KMS-11 (cell line): ENCODE results near the gene DIAPH3.

Experiments used
- H2AFZ ChIP-seq: fragments of 200-600 bp; sonication (generic); 2 replicates; pipeline ENCODE4 v1.6.1; 2016; ENCODE audit warnings: antibody characterized with exemption, mixed run types, low read depth
- H3K27ac ChIP-seq: fragments of 200-600 bp; sonication (generic); 2 replicates; pipeline ENCODE4 v1.6.1; 2016; ENCODE audit warnings: mild to moderate bottlenecking, mixed run types
- H3K27me3 ChIP-seq: fragments of 200-600 bp; sonication (generic); 2 replicates; pipeline ENCODE4 v1.6.1; 2017; ENCODE audit warnings: mild to moderate bottlenecking, low read depth, mixed run types, moderate library complexity; ENCODE audit not compliant: insufficient read depth
- H3K36me3 ChIP-seq: fragments of 200-600 bp; sonication (generic); 2 replicates; pipeline ENCODE4 v1.6.1; 2017; ENCODE audit warnings: mild to moderate bottlenecking, mixed run types; ENCODE audit not compliant: insufficient read depth
- H3K4me1 ChIP-seq: fragments of 200-600 bp; sonication (generic); 2 replicates; pipeline ENCODE4 v1.6.1; 2016; ENCODE audit warnings: mild to moderate bottlenecking, low read depth, mixed run types; ENCODE audit not compliant: poor library complexity, severe bottlenecking
- H3K4me2 ChIP-seq: fragments of 200-600 bp; sonication (generic); 2 replicates; pipeline ENCODE4 v1.7.0; 2016; ENCODE audit warnings: mild to moderate bottlenecking, mixed run types
- H3K4me3 ChIP-seq: fragments of 200-600 bp; sonication (generic); IDR thresholded peaks from 2 replicates; pipeline ENCODE4 v1.6.1; 2017; ENCODE audit warnings: low read depth, low read length, mixed read lengths; ENCODE audit not compliant: insufficient read depth
- H3K79me2 ChIP-seq: fragments of 200-600 bp; sonication (generic); 2 replicates; pipeline ENCODE4 v1.6.1; 2016; ENCODE audit warnings: low read depth, mixed run types; ENCODE audit not compliant: insufficient read depth
- H3K9ac ChIP-seq: fragments of 200-600 bp; sonication (generic); 2 replicates; pipeline ENCODE4 v1.6.1; 2016; ENCODE audit warnings: mild to moderate bottlenecking, mixed run types
- H4K20me1 ChIP-seq: fragments of 200-600 bp; sonication (generic); 2 replicates; pipeline ENCODE4 v1.6.1; 2016; ENCODE audit warnings: mild to moderate bottlenecking, mixed run types; ENCODE audit not compliant: insufficient read depth
- CTCF ChIP-seq: fragments of 200-600 bp; sonication (generic); conservative IDR thresholded peaks from 2 replicates; pipeline ENCODE4 v1.6.1; 2017; ENCODE audit warnings: low read depth, mild to moderate bottlenecking, antibody characterized with exemption, low read length, moderate library complexity, mixed read lengths

DIAPH3 gene

DNA sequence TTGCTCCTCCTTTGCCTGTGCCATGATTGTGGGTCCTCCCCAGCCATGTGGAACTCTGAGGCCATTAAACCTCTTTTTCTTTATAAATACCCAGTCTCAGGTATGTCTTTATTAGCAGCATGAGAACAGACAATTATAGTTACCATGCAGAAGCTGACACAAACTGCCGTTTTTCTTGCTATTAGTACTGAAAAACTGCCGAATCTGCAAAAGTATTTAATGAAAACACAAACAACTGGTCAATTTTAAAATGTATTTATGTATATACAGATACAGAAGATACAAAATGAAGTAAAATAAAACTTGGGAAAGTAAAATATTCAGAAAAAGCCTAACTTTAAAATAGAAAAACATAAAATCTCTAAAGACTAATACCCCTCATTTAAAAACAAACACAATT lies 206.3 kb downstream of the DIAPH3 start:
- Histone ChIP-seq H3K27ac (no peak overlapping the region), H3K4me3 (no peak overlapping the region), H3K27me3 (no peaks in the 10 kb centered on the region), H3K4me2 (no peak overlapping the region), H3K79me2 (no peaks in the 10 kb centered on the region), H3K9ac (no peak overlapping the region), H4K20me1 (no peaks in the 10 kb centered on the region), H2AFZ (no peak overlapping the region), H3K4me1 (no peaks in the 10 kb centered on the region), H3K36me3 (no peaks in the 10 kb centered on the region)
- no peak for TF ChIP-seq CTCF

- no peak overlapping the region for H2AFZ ChIP-seq
- H3K79me2 ChIP-seq = no peaks in the 10 kb centered on the region
- no peak overlapping the region for H3K27ac ChIP-seq
- no peaks in the 10 kb centered on the region for H4K20me1 ChIP-seq
- no peaks in the 10 kb centered on the region for H3K27me3 ChIP-seq
- H3K4me3 ChIP-seq = no peak overlapping the region
- H3K4me2 ChIP-seq = no peak overlapping the region
- H3K4me1 ChIP-seq = no peaks in the 10 kb centered on the region
- no peaks in the 10 kb centered on the region for H3K36me3 ChIP-seq
- no peak overlapping the region for H3K9ac ChIP-seq
- no peak for TF ChIP-seq CTCF
Observed at GRCh38 chr13:59954601-59955000, 209.1 kb downstream of the DIAPH3 start.

DNA sequence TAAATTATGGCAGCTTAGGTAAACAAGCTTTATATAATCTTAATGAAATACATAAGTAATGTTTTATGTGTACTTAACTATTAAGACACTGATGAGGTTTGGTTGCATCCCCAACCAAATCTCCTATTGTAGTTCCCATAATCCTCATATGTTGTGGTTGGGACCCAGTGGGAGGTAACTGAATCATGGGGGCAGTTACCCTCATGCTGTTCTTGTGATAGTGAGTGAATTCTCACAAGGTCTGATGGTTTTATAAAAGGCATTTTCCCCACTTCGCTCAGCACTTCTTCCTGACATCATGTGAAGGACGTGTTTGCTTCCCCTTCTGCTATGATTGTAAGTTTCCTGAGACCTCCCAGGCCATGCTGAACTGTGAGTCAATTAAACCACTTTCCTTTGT lies 212.7 kb downstream of the DIAPH3 start:
- H3K27me3 ChIP-seq = no peaks in the 10 kb centered on the region
- no peak overlapping the region for H3K27ac ChIP-seq
- H3K4me3 ChIP-seq = no peak overlapping the region
- H3K79me2 ChIP-seq = no peaks in the 10 kb centered on the region
- no peaks in the 10 kb centered on the region for H4K20me1 ChIP-seq
- no peak overlapping the region for H3K9ac ChIP-seq
- H3K36me3 ChIP-seq = no peaks in the 10 kb centered on the region
- no peak for TF ChIP-seq CTCF
- no peak overlapping the region for H3K4me2 ChIP-seq
- no peak overlapping the region for H2AFZ ChIP-seq
- no peaks in the 10 kb centered on the region for H3K4me1 ChIP-seq

DNA sequence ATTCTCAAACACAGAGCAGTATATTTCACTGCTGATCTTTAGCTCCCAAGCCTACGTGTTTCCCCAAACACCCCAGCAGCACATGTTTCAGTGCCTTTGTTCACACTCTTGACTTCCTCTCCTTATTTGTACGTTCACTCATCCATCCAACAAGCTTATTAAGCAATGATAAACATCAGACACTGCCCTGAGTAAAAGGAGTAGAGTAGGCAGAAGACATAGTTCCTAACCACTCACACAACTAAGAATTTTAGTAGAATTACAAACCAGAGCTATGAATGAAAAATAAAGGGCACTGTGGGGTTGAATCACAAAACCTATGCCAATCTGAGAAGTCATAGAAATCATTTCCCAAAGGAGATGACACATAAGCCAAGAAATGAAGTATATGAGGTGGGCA lies 213.5 kb downstream of the DIAPH3 start:
- Histone ChIP-seq H3K27ac (no peak overlapping the region), H3K4me1 (no peaks in the 10 kb centered on the region), H3K27me3 (no peaks in the 10 kb centered on the region), H2AFZ (no peak overlapping the region), H3K4me2 (no peak overlapping the region), H3K9ac (no peak overlapping the region), H3K79me2 (no peaks in the 10 kb centered on the region), H4K20me1 (no peaks in the 10 kb centered on the region), H3K36me3 (no peaks in the 10 kb centered on the region), H3K4me3 (no peak overlapping the region)
- no peak for TF ChIP-seq CTCF

DNA sequence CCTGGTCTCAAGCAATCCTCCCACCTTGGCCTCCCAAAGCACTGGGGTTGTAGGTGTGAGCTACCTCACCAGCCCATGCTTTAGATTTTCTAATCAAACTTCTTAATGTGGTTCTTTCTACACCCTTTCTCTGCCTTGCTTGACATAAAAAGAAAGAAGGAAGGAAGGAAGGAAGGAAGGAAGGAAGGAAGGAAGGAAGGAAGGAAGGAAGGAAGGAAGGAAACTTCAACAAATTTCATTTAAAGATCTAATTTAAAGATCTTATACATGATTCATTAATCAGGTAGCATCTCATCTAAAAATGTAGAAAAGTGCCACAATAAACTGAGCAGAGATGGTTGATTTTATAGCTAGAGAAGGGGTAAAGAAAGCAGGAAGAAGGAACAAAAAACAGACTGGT lies 215.0 kb downstream of the DIAPH3 start:
- H3K36me3 ChIP-seq = no peaks in the 10 kb centered on the region

More for the DNA sequence above, 215.0 kb downstream of the DIAPH3 start:
- Histone ChIP-seq H2AFZ (no peak overlapping the region), H3K4me1 (no peaks in the 10 kb centered on the region), H3K27me3 (no peaks in the 10 kb centered on the region), H4K20me1 (no peaks in the 10 kb centered on the region), H3K4me3 (no peak overlapping the region), H3K79me2 (no peaks in the 10 kb centered on the region), H3K9ac (no peak overlapping the region), H3K27ac (no peak overlapping the region), H3K4me2 (no peak overlapping the region)
- TF ChIP-seq CTCF = no peak
